HL-60 (cell line): Measurements from ENCODE around the gene HOXB8.

Experiments used
- DNase-seq, 2 experiments: peaks; one replicate each; pipeline ENCODE4 v3.0.0-alpha.2; 2010 to 2020; ENCODE audit warnings: low read depth in 1 of 2, low spot score in 1 of 2
- H3K27ac ChIP-seq: fragments of 250-450 bp; sonication (Bioruptor Pico); replicated peaks from 2 replicates; pipeline ENCODE4 v1.5.1; 2020; ENCODE audit warnings: mild to moderate bottlenecking, moderate library complexity
- H3K27me3 ChIP-seq: fragments of 250-450 bp; sonication (Bioruptor Pico); 2 replicates; pipeline ENCODE4 v1.5.1; 2021; ENCODE audit warnings: mild to moderate bottlenecking, moderate library complexity; ENCODE audit not compliant: insufficient read depth, poor library complexity, severe bottlenecking
- H3K4me3 ChIP-seq: replicated peaks from 2 replicates; pipeline ENCODE4 v1.5.1; 2011; ENCODE audit warnings: mild to moderate bottlenecking, control low read depth, low read length; ENCODE audit not compliant: insufficient read depth
- CTCF ChIP-seq: IDR thresholded peaks from one replicate; pipeline ENCODE4 v1.5.1; 2011; ENCODE audit warnings: low read length, control low read depth, inconsistent platforms; ENCODE audit not compliant: insufficient read depth
- GABPA ChIP-seq: IDR thresholded peaks from 2 replicates; pipeline ENCODE4 v1.6.1; 2012; ENCODE audit warnings: low read depth
- POLR2AphosphoS5 ChIP-seq: IDR thresholded peaks from 2 replicates; pipeline ENCODE4 v1.6.1; 2012; ENCODE audit warnings: low read depth
- REST ChIP-seq: IDR thresholded peaks from 2 replicates; pipeline ENCODE4 v1.6.1; 2012; ENCODE audit warnings: low read depth; ENCODE audit not compliant: insufficient replicate concordance
- SPI1 ChIP-seq: IDR thresholded peaks from 2 replicates; pipeline ENCODE4 v1.6.1; 2012; ENCODE audit warnings: low read depth, mild to moderate bottlenecking, borderline replicate concordance

Gene HOXB8

GRCh38 chr17:48620461-48621139 lies 5.5 kb upstream of the HOXB8 start:
- Histone ChIP-seq H3K4me3 (no peak overlapping the region), H3K27me3 (peaks cover 85% of the 10 kb centered on the region), H3K27ac (no peak overlapping the region)
- DNase-seq, result no peak
- no peak for TF ChIP-seq POLR2AphosphoS5
- TF ChIP-seq GABPA, result no peak
- no peak for TF ChIP-seq SPI1
- no peak for TF ChIP-seq CTCF
- no peak for TF ChIP-seq REST

GRCh38 chr17:48619826-48620449 lies 4.8 kb upstream of the HOXB8 start:
- DNase-seq, result no peak
- H3K27ac ChIP-seq, result no peak overlapping the region
- no peak for TF ChIP-seq POLR2AphosphoS5
- TF ChIP-seq REST, result no peak
- no peak for TF ChIP-seq SPI1
- no peak for TF ChIP-seq GABPA
- TF ChIP-seq CTCF, result no peak
- no peak overlapping the region for H3K4me3 ChIP-seq
- H3K27me3 ChIP-seq, result peaks cover 87% of the 10 kb centered on the region

- no peak overlapping the region for H3K4me3 ChIP-seq
- TF ChIP-seq CTCF (peak; percentile 70), SPI1 (no peak), POLR2AphosphoS5 (no peak), GABPA (no peak)
- H3K27me3 ChIP-seq, result peaks cover 83% of the 10 kb centered on the region
- H3K27ac ChIP-seq, result no peak overlapping the region
- peak; percentile 50 to 76 for DNase-seq
Measured at GRCh38 chr17:48618256-48618896, 3.3 kb upstream of the HOXB8 start.
